ENCODE data around the gene CAMK2A. TPM values are rescaled to one million over a fixed set of nuclear protein-coding genes. Genes with fewer than 3 reads are reported as not detected.
A peak's percentile ranks its signal among the peaks of the same experiment; 100 is the strongest.

The CAMK2A gene
- total and polyA plus RNA-seq, 10 donors, result 0.03 to 1.1 (median 0.66) TPM; not detected in 2

DNA sequence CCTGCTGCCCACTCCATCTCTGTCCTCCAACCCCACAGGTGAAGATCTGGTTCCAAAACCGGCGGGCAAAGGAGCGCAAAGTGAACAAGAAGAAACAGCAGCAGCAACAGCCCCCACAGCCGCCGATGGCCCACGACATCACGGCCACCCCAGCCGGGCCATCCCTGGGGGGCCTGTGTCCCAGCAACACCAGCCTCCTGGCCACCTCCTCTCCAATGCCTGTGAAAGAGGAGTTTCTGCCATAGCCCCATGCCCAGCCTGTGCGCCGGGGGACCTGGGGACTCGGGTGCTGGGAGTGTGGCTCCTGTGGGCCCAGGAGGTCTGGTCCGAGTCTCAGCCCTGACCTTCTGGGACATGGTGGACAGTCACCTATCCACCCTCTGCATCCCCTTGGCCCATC lies 106.1 kb downstream of the CAMK2A start:
- Histone ChIP-seq H3K4me3 (no peak overlapping the region), H3K27ac (no peak overlapping the region), H3K9me3 (no peaks in the 10 kb centered on the region), H3K36me3 (no peaks in the 10 kb centered on the region), H3K27me3 (replicated peaks in 1 of 7) (peaks cover 0 to 12% (median 0%) of the 10 kb centered on the region in 7 donors), H3K4me1 (peaks cover 0 to 17% (median 10%) of the 10 kb centered on the region in 6 donors)
- WGBS, 5 donors, result 79 to 96% (median 92%) methylated on average over 11 to 12 of the region's 12 CpGs
- intact Hi-C loops (cut with DNase I; ENCODE audit: low total_unique reads), result no loop called here
- no peak for DNase-seq
- TF ChIP-seq, protein P1, sequence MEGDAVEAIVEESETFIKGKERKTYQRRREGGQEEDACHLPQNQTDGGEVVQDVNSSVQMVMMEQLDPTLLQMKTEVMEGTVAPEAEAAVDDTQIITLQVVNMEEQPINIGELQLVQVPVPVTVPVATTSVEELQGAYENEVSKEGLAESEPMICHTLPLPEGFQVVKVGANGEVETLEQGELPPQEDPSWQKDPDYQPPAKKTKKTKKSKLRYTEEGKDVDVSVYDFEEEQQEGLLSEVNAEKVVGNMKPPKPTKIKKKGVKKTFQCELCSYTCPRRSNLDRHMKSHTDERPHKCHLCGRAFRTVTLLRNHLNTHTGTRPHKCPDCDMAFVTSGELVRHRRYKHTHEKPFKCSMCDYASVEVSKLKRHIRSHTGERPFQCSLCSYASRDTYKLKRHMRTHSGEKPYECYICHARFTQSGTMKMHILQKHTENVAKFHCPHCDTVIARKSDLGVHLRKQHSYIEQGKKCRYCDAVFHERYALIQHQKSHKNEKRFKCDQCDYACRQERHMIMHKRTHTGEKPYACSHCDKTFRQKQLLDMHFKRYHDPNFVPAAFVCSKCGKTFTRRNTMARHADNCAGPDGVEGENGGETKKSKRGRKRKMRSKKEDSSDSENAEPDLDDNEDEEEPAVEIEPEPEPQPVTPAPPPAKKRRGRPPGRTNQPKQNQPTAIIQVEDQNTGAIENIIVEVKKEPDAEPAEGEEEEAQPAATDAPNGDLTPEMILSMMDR (IDR thresholded peaks at IDR 0.05 in 8 of 11, conservative IDR thresholded peaks at IDR 0.05 in 3 of 11), result no peak
- TF ChIP-seq POLR2A (IDR thresholded peaks at IDR 0.05), result no peak
- TF ChIP-seq POLR2AphosphoS5 (IDR thresholded peaks at IDR 0.05), result no peak

- no peaks in the 10 kb centered on the region for H3K36me3 ChIP-seq
- peaks cover 0 to 5% (median 0%) of the 10 kb centered on the region in 7 donors for H3K27me3 ChIP-seq (replicated peaks in 1 of 7)
- intact Hi-C loops (cut with DNase I; ENCODE audit: low total_unique reads), result no loop called here
- no peak for DNase-seq
- H3K27ac ChIP-seq, result no peak overlapping the region
- H3K4me1 ChIP-seq, result peaks cover 0 to 17% (median 10%) of the 10 kb centered on the region in 6 donors
- 83 to 97% (median 92%) methylated on average over 10 of the region's 10 CpGs for WGBS, 5 donors
- H3K9me3 ChIP-seq, result no peaks in the 10 kb centered on the region
- TF ChIP-seq POLR2AphosphoS5 (IDR thresholded peaks at IDR 0.05) (no peak), POLR2A (IDR thresholded peaks at IDR 0.05) (no peak)
- TF ChIP-seq, protein P1 (IDR thresholded peaks at IDR 0.05 in 8 of 11, conservative IDR thresholded peaks at IDR 0.05 in 3 of 11), result no peak
- H3K4me3 ChIP-seq, result no peak overlapping the region
These were observed 106.8 kb downstream of the CAMK2A start for GRCh38 chr5:150182774-150183173.

DNA sequence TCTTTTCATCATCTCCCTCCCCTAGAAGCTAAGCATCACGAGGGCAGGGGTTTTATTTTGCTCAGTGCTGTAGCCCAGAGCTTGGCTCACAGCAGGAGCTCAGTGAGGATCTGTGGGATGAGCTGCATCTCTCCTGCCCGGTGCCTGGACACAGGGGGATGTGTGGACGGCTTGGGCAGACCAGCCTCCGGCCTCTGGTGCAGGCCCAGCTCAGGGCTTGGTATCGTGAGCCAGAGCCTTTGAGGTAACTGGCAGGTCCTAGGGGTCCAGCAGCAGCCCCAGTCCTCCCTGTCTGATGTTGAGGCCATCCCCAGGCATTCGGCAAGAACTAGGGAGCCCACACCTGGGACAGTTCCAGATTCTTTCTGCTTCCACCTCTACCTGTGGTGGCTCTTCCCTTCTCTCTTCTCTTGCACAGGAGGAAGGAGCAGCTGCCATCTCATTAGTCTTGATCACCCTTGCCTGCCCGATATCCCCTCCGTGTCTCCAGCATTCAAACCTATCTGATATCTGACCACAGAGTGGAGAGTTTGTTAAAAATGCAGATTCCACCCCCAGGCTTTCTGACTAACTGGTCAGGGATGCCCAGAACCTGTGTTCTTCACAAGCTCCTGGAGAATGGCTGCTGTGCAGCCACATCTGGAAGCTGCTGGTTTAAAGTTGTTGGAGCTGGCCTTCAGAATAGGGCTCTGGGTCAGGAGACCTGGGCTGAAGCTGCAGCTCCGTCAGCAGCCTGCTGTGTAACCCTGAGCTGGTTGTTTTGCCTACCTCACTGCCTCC lies 107.6 kb downstream of the CAMK2A start:
- 79 to 92% (median 91%) methylated on average over 8 to 9 of the region's 9 CpGs for WGBS, 5 donors
- Histone ChIP-seq H3K4me1 (peaks cover 0 to 17% (median 10%) of the 10 kb centered on the region in 6 donors), H3K27me3 (replicated peaks in 1 of 7) (no peaks in the 10 kb centered on the region)

DNA sequence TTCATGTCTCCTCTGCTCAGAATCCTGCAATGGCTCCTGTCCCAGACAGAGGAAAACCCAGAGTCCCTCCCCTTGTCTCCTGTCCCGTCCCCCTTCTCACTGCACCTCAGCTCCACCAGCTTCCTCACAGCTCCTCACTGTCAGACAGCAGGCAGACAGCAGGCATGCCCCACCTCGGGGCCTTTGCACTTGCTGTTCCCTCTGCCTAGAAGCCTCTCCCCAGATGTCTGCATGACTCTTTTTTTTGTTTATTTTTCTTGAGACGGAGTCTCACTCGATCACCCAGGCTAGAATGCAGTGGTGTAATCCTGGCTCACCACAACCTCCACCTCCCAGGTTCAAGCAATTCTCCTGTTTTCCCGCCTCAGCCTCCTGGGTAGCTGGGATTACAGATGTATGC lies 108.5 kb downstream of the CAMK2A start:
- H3K36me3 ChIP-seq, result no peaks in the 10 kb centered on the region
- H3K27ac ChIP-seq, result peak overlapping the region in 5 of 8 donors; percentile 18 to 68 (median 59)
- DNase-seq, result no peak
- H3K27me3 ChIP-seq (replicated peaks in 1 of 7), result peaks cover 0 to 6% (median 0%) of the 10 kb centered on the region in 7 donors
- intact Hi-C loops (cut with DNase I; ENCODE audit: low total_unique reads), result no loop called here
- no peaks in the 10 kb centered on the region for H3K9me3 ChIP-seq
- no peak overlapping the region for H3K4me3 ChIP-seq
- H3K4me1 ChIP-seq, result peaks cover 0 to 17% (median 9%) of the 10 kb centered on the region in 6 donors
- 76 to 85% (median 77%) methylated on average over 5 of the region's 5 CpGs for WGBS, 5 donors
- no peak for TF ChIP-seq POLR2AphosphoS5 (IDR thresholded peaks at IDR 0.05)
- TF ChIP-seq POLR2A (IDR thresholded peaks at IDR 0.05), result no peak
- TF ChIP-seq, protein P1 (IDR thresholded peaks at IDR 0.05 in 8 of 11, conservative IDR thresholded peaks at IDR 0.05 in 3 of 11), result no peak

More for the DNA sequence above, 107.6 kb downstream of the CAMK2A start:
- intact Hi-C loops (cut with DNase I; ENCODE audit: low total_unique reads), result no loop called here
- Histone ChIP-seq H3K4me3 (no peak overlapping the region), H3K9me3 (no peaks in the 10 kb centered on the region), H3K36me3 (no peaks in the 10 kb centered on the region), H3K27ac (no peak overlapping the region)
- TF ChIP-seq, protein P1 (IDR thresholded peaks at IDR 0.05 in 8 of 11, conservative IDR thresholded peaks at IDR 0.05 in 3 of 11), result no peak
- no peak for DNase-seq

Measured in spleen (tissue), 11 donors.